ENCODE measurements around the gene POSTN. TPM values are rescaled to one million over a fixed set of nuclear protein-coding genes. Genes with fewer than 3 reads are reported as not detected.

Gene POSTN
- total and polyA plus RNA-seq, 2 of the 8 experiments (the other 6 are each of a cell fraction or from before 2014, with no cell fraction given) = 0.30 to 0.74 TPM

DNA sequence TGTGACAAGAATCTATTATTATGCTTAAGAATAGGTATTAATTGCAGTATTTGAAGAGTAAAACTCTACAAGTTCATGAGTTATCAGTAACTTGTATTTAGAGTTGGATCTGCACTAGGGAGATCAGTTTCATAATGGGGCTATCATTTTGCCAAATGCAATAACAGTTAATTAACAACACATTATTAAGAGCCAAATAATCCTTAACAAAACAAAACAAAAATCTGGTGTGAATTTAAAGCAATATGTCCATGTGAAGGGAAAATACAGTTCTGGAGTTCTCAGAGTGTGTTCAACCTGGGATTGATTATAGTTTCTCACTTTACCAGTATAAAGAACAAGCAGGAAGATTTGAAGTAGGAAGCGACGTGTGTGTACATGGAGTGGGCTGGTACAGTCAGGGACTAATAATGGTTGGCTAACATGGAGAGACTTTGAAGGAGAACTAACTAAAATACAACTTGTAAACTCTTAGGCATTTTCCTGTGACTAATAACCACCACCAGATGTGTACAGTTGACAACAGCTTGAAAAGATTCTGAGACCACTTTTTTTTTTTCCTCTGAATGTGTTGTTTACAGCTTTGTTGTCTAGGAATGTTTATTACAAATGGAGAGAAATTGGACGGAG lies 58.5 kb downstream of the POSTN start (continued):
- TF ChIP-seq, protein P1, sequence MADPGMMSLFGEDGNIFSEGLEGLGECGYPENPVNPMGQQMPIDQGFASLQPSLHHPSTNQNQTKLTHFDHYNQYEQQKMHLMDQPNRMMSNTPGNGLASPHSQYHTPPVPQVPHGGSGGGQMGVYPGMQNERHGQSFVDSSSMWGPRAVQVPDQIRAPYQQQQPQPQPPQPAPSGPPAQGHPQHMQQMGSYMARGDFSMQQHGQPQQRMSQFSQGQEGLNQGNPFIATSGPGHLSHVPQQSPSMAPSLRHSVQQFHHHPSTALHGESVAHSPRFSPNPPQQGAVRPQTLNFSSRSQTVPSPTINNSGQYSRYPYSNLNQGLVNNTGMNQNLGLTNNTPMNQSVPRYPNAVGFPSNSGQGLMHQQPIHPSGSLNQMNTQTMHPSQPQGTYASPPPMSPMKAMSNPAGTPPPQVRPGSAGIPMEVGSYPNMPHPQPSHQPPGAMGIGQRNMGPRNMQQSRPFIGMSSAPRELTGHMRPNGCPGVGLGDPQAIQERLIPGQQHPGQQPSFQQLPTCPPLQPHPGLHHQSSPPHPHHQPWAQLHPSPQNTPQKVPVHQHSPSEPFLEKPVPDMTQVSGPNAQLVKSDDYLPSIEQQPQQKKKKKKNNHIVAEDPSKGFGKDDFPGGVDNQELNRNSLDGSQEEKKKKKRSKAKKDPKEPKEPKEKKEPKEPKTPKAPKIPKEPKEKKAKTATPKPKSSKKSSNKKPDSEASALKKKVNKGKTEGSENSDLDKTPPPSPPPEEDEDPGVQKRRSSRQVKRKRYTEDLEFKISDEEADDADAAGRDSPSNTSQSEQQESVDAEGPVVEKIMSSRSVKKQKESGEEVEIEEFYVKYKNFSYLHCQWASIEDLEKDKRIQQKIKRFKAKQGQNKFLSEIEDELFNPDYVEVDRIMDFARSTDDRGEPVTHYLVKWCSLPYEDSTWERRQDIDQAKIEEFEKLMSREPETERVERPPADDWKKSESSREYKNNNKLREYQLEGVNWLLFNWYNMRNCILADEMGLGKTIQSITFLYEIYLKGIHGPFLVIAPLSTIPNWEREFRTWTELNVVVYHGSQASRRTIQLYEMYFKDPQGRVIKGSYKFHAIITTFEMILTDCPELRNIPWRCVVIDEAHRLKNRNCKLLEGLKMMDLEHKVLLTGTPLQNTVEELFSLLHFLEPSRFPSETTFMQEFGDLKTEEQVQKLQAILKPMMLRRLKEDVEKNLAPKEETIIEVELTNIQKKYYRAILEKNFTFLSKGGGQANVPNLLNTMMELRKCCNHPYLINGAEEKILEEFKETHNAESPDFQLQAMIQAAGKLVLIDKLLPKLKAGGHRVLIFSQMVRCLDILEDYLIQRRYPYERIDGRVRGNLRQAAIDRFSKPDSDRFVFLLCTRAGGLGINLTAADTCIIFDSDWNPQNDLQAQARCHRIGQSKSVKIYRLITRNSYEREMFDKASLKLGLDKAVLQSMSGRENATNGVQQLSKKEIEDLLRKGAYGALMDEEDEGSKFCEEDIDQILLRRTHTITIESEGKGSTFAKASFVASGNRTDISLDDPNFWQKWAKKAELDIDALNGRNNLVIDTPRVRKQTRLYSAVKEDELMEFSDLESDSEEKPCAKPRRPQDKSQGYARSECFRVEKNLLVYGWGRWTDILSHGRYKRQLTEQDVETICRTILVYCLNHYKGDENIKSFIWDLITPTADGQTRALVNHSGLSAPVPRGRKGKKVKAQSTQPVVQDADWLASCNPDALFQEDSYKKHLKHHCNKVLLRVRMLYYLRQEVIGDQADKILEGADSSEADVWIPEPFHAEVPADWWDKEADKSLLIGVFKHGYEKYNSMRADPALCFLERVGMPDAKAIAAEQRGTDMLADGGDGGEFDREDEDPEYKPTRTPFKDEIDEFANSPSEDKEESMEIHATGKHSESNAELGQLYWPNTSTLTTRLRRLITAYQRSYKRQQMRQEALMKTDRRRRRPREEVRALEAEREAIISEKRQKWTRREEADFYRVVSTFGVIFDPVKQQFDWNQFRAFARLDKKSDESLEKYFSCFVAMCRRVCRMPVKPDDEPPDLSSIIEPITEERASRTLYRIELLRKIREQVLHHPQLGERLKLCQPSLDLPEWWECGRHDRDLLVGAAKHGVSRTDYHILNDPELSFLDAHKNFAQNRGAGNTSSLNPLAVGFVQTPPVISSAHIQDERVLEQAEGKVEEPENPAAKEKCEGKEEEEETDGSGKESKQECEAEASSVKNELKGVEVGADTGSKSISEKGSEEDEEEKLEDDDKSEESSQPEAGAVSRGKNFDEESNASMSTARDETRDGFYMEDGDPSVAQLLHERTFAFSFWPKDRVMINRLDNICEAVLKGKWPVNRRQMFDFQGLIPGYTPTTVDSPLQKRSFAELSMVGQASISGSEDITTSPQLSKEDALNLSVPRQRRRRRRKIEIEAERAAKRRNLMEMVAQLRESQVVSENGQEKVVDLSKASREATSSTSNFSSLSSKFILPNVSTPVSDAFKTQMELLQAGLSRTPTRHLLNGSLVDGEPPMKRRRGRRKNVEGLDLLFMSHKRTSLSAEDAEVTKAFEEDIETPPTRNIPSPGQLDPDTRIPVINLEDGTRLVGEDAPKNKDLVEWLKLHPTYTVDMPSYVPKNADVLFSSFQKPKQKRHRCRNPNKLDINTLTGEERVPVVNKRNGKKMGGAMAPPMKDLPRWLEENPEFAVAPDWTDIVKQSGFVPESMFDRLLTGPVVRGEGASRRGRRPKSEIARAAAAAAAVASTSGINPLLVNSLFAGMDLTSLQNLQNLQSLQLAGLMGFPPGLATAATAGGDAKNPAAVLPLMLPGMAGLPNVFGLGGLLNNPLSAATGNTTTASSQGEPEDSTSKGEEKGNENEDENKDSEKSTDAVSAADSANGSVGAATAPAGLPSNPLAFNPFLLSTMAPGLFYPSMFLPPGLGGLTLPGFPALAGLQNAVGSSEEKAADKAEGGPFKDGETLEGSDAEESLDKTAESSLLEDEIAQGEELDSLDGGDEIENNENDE (IDR thresholded peaks at IDR 0.05; ENCODE audit: insufficient replicate concordance, low read length) = no peak
- TF ChIP-seq KDM5A (IDR thresholded peaks at IDR 0.05; ENCODE audit: low read length) = no peak
- TF ChIP-seq SP1 (IDR thresholded peaks at IDR 0.05; ENCODE audit: low read depth, low read length) = no peak
- TF ChIP-seq SIRT6 (IDR thresholded peaks at IDR 0.05; ENCODE audit: low read length) = no peak
- no peak for TF ChIP-seq TEAD4 (IDR thresholded peaks at IDR 0.05; ENCODE audit: low read depth, low read length)
- no peak for TF ChIP-seq NANOG (IDR thresholded peaks at IDR 0.05; ENCODE audit: insufficient read depth, low read depth, low read length, poor library complexity, severe bottlenecking)
- TF ChIP-seq JUN (IDR thresholded peaks at IDR 0.05; ENCODE audit: low read depth, low read length) = no peak
- TF ChIP-seq MAFK (IDR thresholded peaks at IDR 0.05; ENCODE audit: low read depth, low read length) = no peak

All from H1 (cell line).